ENCODE data around the gene PCSK7. TPM values are rescaled to one million over a fixed set of nuclear protein-coding genes. Genes with fewer than 3 reads are reported as not detected.
"Not testable (repeated sequence)": the region's sequence is repeated elsewhere in the genome, so short reads cannot be mapped to it uniquely, and the experiment has no call there.

The PCSK7 gene
- total RNA-seq, 6 donors from 2014 or later, result 45.0 to 138 (median 63.8) TPM

DNA sequence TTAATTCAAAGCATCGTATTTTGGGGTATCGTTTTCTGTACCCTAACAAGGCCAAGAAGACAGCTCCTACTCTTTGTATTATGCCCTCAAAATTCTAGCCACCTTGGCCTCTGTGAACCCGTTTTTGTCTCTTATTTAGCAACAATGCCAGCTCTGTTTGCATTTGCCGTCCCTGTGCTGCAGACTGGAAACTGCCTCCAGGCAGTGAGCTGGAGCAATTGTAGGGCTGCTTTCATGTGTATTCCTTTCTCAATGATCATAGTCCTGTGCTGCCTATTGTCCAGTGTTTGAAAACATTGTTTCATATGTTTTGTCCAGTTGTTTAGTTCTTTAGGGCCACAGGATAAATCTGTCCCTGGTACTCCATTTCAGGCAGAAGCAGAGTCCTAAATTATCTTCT is 39.3 kb upstream of the PCSK7 start:
- Histone ChIP-seq H3K27me3 (no peaks in the 10 kb centered on the region), H3K4me3 (no peak overlapping the region), H3K27ac (no peak overlapping the region), H3K4me1 (no peaks in the 10 kb centered on the region), H3K9me3 (no peaks in the 10 kb centered on the region), H3K36me3 (peaks cover 0 to 7% (median 3%) of the 10 kb centered on the region in 4 donors)
- ATAC-seq (ENCODE audit: low FRiP score in 2 of 2) (no peak), DNase-seq (no peak)
- no peak for TF ChIP-seq POLR2AphosphoS5 (IDR thresholded peaks at IDR 0.05)
- TF ChIP-seq, protein P1, sequence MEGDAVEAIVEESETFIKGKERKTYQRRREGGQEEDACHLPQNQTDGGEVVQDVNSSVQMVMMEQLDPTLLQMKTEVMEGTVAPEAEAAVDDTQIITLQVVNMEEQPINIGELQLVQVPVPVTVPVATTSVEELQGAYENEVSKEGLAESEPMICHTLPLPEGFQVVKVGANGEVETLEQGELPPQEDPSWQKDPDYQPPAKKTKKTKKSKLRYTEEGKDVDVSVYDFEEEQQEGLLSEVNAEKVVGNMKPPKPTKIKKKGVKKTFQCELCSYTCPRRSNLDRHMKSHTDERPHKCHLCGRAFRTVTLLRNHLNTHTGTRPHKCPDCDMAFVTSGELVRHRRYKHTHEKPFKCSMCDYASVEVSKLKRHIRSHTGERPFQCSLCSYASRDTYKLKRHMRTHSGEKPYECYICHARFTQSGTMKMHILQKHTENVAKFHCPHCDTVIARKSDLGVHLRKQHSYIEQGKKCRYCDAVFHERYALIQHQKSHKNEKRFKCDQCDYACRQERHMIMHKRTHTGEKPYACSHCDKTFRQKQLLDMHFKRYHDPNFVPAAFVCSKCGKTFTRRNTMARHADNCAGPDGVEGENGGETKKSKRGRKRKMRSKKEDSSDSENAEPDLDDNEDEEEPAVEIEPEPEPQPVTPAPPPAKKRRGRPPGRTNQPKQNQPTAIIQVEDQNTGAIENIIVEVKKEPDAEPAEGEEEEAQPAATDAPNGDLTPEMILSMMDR (IDR thresholded peaks at IDR 0.05), result no peak
- TF ChIP-seq POLR2A (IDR thresholded peaks at IDR 0.05), result no peak
- no peak for TF ChIP-seq EP300 (IDR thresholded peaks at IDR 0.05)
- WGBS, 2 donors, result 94 to 96% methylated on average over 4 of the region's 4 CpGs

DNA sequence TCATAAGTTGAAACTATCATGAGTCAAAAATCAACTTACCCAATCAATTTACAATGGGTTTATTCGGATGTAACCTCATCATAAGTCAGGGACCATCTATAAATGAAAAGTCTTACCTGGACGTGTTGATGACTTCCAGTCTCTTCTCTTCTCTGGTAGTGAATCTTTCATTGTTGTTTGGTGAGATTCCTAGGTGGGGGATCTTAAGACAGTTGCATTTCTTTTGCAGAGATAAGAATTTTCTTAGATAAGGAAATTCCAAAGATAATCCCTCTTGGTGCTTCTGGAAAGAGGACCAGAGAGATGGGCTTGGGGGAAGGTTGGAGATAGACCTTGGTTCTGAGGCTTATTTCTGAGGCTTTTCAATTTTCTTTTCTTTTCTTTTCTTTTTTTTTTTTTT is 38.0 kb upstream of the PCSK7 start:
- no peak for DNase-seq
- TF ChIP-seq POLR2AphosphoS5 (IDR thresholded peaks at IDR 0.05), result no peak
- TF ChIP-seq EP300 (IDR thresholded peaks at IDR 0.05), result no peak
- TF ChIP-seq POLR2A (IDR thresholded peaks at IDR 0.05), result no peak
- TF ChIP-seq, protein P1 (IDR thresholded peaks at IDR 0.05), result no peak
- no peak overlapping the region for H3K4me3 ChIP-seq
- H3K9me3 ChIP-seq, result no peaks in the 10 kb centered on the region
- H3K4me1 ChIP-seq, result no peaks in the 10 kb centered on the region
- H3K27me3 ChIP-seq, result no peaks in the 10 kb centered on the region
- WGBS, 2 donors, result 95 to 98% methylated on average over 2 of the region's 2 CpGs
- H3K27ac ChIP-seq, result no peak overlapping the region
- ATAC-seq (ENCODE audit: low FRiP score in 2 of 2), result no peak
- H3K36me3 ChIP-seq, result peaks cover 0 to 7% (median 0%) of the 10 kb centered on the region in 4 donors

DNA sequence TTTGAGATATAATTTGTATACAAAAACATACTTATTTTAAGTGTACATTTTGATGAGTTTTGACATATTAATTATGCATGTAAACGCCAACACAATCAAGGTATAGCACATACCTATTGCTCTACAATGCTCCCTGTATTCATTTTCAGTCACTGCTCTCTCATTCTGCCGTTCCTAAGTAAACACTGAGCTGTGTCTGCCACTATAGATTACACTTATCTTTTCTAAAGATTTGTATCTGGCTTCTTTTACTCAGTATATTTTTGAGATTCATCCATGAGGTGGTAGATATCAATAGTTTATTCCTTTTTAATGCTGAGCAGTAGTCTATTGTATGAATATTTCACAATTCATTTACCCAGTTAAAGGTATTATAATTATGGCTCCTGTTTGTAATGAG is 33.9 kb upstream of the PCSK7 start:
- Histone ChIP-seq H3K4me1 (no peaks in the 10 kb centered on the region), H3K27ac (no peak overlapping the region), H3K36me3 (peaks cover 0 to 33% (median 2%) of the 10 kb centered on the region in 4 donors), H3K9me3 (no peaks in the 10 kb centered on the region), H3K4me3 (no peak overlapping the region), H3K27me3 (no peaks in the 10 kb centered on the region)
- no peak for ATAC-seq (ENCODE audit: low FRiP score in 2 of 2)
- no peak for DNase-seq
- WGBS, 2 donors, result 87 to 94% methylated on average over 2 of the region's 2 CpGs
- TF ChIP-seq, protein P1 (IDR thresholded peaks at IDR 0.05), result no peak
- no peak for TF ChIP-seq EP300 (IDR thresholded peaks at IDR 0.05)
- no peak for TF ChIP-seq POLR2AphosphoS5 (IDR thresholded peaks at IDR 0.05)
- no peak for TF ChIP-seq POLR2A (IDR thresholded peaks at IDR 0.05)

DNA sequence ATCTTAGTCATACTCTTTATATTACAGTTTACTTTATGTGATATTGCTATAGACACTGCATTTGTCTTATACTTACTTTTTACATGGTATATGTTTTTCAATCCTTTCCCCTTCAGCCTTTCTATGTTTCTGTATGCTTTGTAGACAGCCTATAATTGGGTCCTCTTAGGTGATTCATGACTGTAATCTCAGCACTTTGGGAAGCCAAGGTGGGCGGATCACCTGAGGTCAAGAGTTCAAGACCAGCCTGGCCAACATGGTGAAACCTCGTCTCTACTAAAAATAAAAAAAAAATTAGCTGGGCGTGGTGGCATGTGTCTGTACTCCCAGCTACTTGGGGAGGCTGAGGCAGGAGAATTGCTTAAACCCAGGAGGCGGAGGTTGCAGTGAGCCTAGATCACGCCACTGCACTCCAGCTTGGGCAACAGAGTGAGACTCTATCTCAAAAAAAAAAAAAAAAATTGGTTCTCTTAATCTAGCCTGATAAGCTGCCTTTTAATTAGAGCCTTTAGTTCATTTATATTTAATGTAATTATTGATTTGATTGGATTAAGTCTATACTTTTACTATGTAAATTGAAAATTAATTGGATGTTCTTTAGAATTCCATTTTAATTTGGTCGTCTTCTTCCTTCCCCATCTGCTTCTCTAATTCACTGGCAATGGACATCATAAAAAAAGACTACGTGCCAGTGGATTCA is 32.9 kb upstream of the PCSK7 start:
- ATAC-seq (ENCODE audit: low FRiP score in 2 of 2); H3K9me3 ChIP-seq; H3K4me3 ChIP-seq; H3K4me1 ChIP-seq; H3K27me3 ChIP-seq; H3K27ac ChIP-seq; DNase-seq: not testable (repeated sequence)
- H3K36me3 ChIP-seq, result peaks cover 0 to 40% (median 2%) of the 10 kb centered on the region in 4 donors
- WGBS, 2 donors, result 97% methylated on average over 7 of the region's 7 CpGs

DNA sequence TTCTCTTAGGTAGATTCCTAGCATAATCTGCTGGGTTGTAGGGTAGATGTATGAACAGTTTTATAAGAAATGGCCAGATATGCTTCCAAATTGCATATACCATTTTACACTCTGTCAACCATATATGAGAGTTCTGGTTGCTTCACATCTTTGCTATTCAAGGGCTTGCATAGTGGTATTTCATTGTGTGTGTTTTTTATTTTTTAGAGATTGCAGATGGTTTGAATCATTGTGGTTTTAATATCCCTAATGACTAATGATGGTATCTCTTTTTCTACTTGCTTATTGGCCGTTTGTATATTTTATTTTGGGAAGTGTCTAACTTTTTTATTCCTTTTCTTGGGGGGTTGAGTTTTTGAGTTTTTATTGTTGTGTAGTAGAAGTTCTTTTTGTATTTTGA is 27.5 kb upstream of the PCSK7 start:
- DNase-seq (no peak), ATAC-seq (ENCODE audit: low FRiP score in 2 of 2) (no peak)
- no peak overlapping the region for H3K27ac ChIP-seq
- H3K27me3 ChIP-seq, result no peaks in the 10 kb centered on the region
- no peaks in the 10 kb centered on the region for H3K9me3 ChIP-seq
- TF ChIP-seq, protein P1 (IDR thresholded peaks at IDR 0.05), result no peak
- TF ChIP-seq POLR2A (IDR thresholded peaks at IDR 0.05), result no peak
- no peak overlapping the region for H3K4me3 ChIP-seq
- 56 to 75% methylated on average over 1 of the region's 1 CpG for WGBS, 2 donors
- no peaks in the 10 kb centered on the region for H3K4me1 ChIP-seq
- peaks cover 0 to 43% (median 4%) of the 10 kb centered on the region in 4 donors for H3K36me3 ChIP-seq
